Suppressor macrophage treated with lipopolysaccharide for 1 hour (primary cell): Measurements from ENCODE around the gene ERI3.

Experiments used
- DNase-seq, 3 donors: peaks; one replicate each; pipeline ENCODE4 v3.0.0-alpha.2; 2020 to 2022

ERI3 gene

DNA sequence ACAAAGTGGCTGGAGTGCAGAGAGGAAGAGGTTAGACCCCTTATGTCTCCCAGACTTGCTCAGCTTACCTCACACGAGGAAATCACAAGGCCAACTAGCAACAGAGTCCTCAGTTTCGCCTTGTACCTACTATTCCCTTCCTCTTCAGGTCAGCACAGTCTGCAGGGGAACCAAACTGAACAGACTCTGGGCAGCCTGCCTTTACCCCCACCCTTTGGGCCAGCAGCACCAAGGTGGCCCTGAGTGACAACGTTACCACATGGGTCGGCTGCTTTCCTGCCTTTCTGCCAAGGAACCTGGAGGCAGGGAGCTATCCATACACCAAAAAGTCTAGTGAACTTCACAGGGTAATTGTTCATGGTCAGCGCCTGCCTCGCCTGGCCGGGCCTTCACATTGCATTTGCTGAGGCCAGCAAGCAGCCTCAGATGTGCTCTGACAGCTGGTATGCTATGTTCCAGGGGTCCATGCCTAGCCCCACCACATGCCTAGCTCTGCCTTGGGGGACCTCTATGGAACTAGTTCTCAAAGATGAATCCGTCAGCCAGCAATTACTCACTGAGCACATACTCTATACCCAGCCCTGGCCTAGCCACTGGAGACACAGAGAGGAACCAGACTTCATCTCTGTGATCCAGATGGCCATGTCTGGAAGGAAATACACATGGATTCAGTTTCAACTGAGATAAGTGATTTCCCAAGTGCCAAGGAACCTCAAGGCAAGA, 72.2 kb downstream of the ERI3 start:
- DNase-seq, result no peak

- DNase-seq, result peak; percentile 57 to 64 (median 62)
These were observed 72.9 kb downstream of the ERI3 start for GRCh38 chr1:44281962-44282703.

GRCh38 chr1:44276901-44277300, 78.2 kb downstream of the ERI3 start:
- DNase-seq, result no peak

DNA sequence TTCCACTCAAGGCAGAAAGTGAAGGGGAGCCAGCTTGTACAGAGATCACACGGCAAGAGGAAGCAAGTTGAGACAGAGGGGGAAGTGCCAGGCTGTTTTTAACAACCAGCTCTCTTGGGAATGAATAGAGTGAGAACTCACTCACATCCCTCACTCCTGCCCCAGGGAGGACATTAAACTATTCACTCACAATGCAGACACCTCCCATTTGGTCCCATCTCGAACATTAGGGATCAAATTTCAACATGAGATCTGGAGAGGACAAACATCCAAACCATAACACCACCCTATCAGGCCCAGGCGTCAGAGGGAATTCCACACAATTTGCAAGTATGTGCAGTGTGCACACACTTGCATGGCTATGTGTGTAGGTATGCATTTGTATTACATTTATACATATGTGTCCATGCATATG, 79.1 kb downstream of the ERI3 start:
- DNase-seq, result peak; percentile 36 to 59 (median 52)

DNA sequence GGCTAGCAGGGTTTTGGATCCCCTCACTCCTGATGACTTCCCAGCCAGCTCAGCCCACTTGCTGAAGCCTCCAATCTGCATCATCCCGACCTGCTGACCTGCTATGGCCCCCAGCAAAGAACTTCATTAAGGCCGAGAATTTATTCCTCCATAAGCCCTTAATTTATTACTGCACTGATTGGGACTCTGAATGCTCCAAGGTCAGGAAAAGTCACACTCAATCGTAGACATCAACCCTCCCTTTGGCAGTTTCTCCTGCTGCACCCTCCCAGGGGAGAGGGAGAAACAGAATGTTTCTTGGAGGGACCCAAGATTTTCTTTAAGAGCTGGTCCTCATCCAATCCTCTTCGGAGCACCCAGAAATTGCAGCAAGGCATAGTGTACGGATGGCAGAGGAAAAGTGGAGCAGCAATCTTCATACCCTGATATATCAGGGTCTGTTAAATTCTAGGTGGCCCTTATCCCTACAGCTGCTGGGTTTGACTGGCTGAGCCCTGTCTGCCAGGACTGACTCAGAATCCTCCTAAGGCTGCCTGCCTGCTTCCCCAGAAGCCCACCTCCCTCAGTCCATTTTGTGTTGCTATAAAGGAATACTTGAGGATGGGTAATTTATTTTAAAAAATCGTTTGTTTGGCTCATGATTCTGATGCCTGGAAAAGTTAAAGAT, 79.6 kb downstream of the ERI3 start:
- DNase-seq, result no peak

DNA sequence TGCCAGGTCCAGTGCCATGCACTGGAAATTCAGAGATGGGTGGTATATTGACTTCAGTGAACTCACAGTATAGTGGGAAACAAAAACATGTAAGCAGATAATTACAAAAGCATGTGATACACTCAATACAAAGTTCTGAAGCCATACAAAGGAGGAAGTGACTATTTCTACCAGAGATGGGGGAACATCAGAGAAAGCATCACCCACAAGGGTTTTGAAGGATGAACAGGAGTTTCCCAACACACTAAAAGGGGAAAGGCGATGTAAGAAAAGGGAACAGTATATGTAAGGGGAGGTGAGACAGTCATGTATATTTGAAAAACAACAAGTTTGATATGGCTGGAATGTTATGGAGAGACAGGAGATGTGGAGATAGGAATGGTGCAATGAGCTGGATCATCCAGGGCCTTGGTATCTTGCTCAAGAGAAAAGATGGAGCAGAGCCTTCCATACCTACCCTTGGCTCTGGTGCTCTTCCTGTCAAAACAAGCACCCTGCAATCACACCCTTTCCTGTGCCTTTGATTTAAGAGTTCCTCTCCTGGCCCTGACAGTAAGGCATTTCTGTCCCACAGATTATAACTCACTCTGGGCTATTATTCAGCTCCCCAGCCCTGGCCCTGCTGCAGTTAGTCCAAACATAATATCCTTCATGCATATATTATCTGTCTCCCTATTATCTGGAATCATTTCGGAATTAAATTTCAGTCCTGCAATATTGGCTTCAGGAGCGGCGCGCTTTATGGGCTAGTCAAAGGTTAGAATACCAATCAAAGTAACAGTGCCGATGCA, 81.3 kb downstream of the ERI3 start:
- DNase-seq, result peak; percentile 27 to 44 (median 43)

- DNase-seq, result no peak
These were observed 82.1 kb downstream of the ERI3 start for GRCh38 chr1:44272992-44273391.

- no peak for DNase-seq
These were observed 83.4 kb downstream of the ERI3 start for GRCh38 chr1:44271646-44272045.

GRCh38 chr1:44270686-44271628, 84.1 kb downstream of the ERI3 start:
- DNase-seq, result no peak

DNA sequence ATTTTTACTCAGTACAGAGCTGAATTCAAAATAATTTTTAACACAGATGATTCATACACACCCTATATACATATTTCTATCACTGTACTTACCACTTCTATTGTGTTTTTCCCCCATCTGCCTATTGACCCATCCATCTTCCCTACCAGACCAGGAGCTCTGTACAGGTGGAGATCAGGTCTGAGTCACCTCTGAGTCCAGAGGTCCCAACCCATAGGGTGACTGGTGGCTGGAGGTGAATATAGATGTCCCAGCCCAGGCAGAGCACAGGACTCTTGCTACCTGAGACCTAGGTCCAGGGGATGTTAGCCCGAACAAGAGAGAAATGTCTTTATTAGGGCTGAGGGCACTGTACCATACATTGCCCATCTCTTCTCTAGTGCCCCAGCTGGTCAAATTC, 87.0 kb downstream of the ERI3 start:
- no peak for DNase-seq

DNA sequence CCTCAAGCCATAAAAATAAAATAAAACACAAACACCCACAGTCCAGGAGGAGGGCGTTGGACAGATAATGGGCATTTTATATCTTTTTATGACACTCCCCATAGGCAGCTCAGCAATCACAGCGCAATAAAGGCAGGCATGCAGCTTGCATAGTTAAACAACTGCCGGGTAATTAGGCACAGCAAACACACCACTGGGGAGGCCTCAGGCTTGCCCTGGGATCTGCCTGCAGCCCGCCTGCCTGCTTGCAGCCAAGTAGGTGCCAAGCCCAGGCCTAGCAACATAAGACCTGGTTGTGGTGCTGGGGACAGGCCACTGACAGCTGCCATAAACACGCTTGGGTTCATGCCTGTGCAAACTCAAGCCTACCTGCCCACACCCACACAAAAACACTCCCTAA, 87.6 kb downstream of the ERI3 start:
- no peak for DNase-seq

DNA sequence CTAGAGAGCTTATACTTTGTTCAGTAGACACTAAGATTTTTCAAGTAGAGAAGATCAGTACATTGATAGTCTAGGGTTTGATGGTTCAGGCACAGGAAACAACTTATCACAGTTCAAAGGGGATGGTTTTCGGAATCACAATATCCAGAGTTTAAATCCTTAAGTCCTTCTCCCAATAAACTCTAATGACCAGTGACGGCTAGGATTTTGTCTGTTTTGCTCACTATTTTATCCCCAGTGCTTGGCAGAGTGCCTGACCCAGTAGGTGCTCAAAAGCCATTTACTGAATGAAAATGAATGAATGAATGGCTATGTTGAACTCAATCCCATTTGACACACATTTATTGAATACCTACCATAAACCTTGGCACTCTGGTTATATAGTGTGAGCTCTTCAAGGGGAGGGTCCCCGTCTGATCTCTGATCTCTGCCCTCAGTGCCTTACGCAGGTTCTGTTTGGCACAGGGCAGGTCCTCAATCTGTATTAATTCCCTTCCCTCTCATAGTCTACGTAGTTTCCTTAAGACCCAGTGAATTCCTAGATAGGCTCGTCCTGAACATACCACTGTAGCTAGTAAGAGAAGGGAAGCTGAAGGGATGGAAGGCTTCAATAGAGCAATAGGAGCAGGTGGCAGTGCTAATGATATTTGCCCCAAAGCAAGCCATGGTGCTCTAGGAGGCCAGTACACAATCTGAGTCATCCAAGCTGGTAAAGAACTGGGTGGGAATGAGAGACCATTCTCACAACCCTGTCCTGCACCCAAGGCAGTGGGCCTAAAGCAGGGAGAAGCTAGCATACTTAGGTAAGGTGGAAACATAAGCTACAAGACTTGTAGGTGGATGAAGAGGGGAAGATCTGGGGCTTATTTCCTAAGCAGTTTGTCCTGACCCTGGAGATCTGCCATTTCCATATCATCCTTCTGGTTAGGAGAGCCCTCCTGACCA, 88.4 kb downstream of the ERI3 start:
- DNase-seq, result no peak

GRCh38 chr1:44265656-44266358, 89.2 kb downstream of the ERI3 start:
- DNase-seq, result peak; percentile 84 to 97 (median 93)

- DNase-seq, result no peak
These were observed 90.6 kb downstream of the ERI3 start for GRCh38 chr1:44264451-44264771.

DNA sequence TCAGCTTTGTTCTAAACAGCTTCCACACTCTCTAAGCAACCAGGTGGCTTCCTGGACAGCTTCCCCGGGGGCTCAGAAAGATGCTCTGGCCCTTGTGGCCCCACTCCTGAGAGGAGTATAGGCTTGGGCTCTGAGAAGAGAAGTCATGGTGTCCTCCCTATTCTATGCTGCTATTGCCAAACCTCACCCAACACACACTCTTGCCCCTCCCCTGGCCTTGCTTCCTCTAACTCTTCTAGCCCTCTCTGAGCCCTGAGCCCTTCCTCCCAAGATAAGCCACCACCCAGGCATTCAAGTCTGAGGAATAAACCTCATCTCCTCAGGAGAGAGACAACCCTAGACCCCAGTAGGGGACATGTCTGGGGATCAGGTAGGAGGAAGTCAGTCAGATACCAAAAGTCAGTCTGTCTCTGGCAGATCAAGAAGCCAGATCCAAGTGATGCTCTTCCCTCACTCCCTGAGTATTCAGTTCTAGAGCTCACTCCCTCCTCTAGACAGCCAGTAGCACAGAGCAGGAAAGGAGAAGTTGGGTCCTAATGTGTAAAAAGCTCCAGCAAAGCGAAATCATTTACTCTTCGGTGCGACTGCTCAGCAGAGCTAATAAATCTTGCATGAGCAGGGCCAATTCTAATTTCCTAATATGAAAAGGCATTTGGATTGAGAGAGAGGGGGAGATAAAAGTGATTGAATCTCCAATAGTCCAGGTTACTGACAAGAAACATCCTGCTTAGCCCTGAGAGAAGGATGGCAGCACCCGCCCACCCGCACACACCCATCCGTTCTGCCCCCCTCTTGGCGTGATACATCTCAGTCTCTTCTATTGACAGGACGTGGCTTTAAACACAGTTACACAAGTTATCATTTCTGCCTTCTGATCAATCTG, 91.2 kb downstream of the ERI3 start:
- peak; percentile 77 to 82 (median 81) for DNase-seq

DNA sequence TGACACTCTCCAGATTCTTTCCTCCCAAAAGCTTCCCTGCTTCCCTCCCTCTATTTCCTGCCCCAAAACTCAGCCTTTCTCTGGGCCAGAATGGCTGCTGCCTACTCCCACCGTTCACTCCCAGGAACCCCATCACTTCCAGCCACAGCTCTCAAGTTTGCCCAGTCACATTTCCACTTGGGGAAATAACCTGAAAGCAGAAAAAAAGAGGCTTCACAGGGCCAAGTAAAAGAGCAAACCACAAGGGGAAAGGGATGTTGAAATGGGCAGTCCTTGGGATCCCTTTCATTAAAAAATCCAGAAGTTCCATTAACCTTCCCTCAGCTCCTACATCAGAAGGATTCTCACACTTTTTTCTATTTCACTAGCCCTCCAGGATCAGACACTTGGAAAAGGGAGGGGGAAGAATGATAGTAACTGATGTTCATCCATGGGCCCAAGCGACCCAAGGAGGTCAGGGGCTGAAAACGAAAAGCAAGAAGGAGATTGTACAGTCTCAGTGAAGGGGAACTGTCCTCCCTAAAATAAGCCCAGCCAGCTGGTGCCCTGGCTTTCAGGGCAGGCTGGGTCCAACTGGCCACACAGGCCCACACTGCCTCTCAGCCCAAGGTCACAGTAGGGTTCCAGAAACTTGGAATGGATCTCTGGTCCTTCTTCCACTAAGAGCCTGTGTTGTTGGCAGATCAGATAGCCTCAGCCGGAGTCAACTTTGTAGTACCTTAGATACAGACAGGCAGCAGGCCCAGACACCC, 92.1 kb downstream of the ERI3 start:
- peak; percentile 80 to 92 (median 82) for DNase-seq

DNA sequence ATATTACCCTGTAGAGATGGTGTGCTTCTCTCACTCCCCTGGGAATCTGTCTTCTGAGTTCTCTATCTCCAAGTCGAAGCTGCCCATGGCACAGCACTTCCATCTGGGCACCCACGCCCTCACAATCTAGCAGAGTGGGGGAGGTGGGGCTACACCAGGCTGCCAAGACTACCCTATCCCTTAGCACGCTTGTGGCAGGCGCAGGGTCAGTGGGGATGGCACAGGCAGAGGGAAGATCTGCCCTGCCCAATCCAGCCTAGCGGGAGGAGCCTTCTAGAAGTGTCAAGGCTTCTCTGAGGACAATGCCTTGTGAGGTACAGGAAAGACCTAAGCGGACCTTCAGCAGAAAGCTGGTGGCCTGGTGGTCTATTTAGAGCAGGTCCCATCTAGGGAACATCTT, 92.6 kb downstream of the ERI3 start:
- DNase-seq, result no peak

GRCh38 chr1:44261962-44262361, 93.1 kb downstream of the ERI3 start:
- peak; percentile 66 to 77 (median 67) for DNase-seq
